NCI-H2196 (cell line): ENCODE measurements around the gene PATL1.

Experiments used
- DNase-seq: peaks from one replicate; lab custom pipeline; 2025; ENCODE audit not compliant: unreplicated experiment; lab: John Stamatoyannopoulos, UW

PATL1 gene

DNA sequence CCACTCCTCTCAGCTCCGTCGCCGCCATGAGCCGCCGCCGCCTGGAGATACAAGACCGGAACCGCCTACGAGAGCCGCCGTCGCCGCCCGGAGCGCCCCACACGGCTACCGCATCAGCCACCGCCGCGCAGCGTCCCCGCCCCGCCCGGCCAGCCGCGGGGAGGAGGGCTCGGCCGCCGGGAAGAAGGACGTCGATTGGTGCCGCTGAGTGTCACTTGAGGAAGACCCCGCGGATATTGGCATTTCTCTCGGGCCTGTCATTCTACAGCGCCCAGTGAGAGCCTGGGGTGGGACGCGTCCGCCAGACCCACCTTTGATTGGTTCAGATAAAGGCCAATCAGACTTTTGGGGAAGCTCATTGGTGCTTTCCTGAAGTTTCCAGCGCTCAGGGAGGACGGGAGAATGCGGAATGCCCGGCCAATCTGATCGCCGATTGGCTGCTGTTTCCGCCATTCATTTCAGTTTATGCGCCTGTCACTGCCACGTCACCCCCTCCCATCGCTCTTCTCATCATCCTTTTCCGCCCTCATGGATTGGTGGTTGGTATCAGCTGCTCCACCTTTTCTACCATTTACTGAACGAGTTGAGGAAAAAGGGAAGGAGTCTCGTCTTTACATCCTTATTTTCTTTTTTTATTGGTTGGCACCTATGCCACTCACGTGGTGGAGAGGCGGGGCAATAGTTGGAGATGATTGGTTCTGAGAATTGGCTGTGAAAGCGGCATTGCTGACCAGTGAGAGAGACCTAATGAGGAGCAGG lies 53.0 kb downstream of the PATL1 start, which contains the start of gene OSBP:
TSS of gene OSBP (minus strand) at position 138 of the 759 bp plus-strand sequence. CDS start at position 28, 110 bp downstream.
- DNase-seq, result peak; percentile 100

- peak; percentile 37 for DNase-seq
These were observed 53.7 kb downstream of the PATL1 start for GRCh38 chr11:59615120-59615636.

- DNase-seq, result no peak
These were observed 54.3 kb downstream of the PATL1 start for GRCh38 chr11:59614277-59615119.

GRCh38 chr11:59611570-59612565 lies 57.0 kb downstream of the PATL1 start:
- peak; percentile 53 for DNase-seq

GRCh38 chr11:59610289-59610688 lies 58.5 kb downstream of the PATL1 start:
- no peak for DNase-seq

DNA sequence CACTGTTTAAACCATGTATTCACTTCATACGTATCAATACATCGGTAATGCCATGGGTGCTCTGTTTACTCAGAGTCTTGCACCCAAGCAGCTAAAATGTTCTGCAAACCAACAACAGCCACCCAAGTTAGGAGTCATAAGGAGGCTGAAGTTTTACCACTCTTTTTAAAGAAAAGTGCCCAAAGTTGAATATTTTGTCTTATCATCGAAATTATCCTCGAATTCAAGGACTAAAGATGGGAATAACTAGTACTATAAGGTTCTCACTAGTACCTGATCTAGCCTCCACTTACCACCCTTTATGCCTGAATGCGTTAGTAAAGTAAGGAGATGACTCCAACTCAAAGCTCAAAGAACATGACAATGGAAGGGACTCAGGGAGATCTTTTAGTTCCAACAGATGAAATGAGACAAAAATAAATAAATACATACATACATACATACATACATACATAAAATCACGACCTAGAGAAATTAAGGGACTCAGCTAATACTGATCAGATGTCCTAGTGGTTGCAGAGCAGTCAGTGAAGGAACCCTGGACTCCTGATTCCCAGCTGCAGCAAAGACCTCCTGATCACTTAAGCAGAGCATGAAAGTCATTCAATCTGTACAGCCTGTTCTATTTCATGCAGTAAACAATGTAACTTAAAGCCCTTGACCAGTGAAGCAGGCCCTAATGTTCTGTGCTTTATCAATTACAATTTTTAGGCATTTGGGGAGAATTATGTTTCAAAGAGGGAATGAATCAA lies 61.0 kb downstream of the PATL1 start:
- no peak for DNase-seq

DNA sequence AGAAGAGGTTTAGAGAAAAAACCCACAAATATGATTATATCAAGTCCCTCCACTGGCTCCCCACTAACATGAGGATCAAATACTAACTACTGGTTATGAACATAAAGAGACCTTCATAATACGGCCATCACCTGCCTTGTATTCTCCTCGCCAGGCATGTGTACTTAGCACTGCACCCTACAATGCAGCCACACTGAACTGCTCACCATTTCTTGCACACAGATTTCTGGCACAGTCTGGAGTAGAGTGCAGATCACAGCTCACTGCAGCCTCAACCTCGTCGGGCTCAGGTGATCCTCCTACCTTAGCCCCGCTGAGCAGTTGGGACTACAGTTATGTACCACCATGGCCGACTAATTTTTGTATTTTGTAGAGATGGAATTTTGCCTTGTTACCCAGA lies 66.4 kb downstream of the PATL1 start:
- DNase-seq, result no peak

DNA sequence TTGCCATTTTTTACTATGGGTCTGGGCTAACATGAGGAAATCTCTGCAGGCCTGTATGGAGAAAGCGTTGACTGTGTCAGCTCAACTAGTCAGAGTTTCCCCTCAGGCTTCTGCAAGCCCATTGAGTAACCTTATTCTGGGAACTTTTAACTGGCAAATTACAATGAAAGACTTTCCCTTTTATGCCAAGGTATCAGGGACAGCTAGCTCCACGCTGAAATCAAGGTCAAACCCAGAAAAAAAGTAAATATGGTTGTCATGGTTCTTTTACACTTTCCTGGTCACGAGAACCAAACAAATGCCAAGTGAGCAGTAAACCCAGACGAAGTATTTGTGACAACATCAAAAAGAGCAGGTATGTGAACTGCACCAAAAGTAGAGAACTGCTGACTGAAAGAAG lies 67.0 kb downstream of the PATL1 start:
- no peak for DNase-seq

DNA sequence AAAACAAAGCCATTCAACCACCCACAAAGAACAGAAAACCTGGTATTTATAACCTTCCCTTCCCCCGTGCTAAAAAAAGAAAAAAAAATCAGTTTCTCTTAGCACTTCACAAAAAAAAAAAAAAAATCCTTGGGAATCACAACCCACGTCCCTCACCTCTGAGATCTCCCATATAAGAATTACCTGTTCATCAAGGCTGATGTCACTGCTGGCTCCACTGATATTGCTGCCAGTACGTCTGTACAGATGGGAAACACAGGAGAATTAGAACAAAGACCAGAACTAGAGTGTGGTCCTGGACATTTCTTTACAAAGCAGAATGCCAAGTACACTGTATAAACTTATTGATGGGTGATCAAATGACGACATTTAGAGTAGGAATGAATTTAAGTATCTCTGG lies 68.2 kb downstream of the PATL1 start:
- no peak for DNase-seq

DNA sequence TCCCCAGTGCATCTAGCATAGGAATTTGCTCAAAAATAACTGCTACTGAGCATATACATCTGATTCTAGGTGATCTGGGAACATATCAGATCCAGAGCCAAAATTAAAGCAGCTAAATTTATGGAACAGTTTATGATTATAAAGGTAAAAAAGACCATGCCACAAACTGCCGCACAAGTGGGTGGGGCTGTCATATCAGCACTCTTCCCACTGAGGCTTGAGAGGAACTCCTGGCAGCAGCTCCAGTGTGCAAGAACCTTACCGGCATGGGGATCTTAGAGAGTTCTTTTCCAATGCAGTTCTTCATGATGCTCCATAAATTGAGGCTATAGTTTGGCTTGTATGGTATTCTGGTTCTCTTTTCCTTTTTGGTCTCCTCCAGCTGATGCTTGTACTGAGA lies 68.6 kb downstream of the PATL1 start:
- no peak for DNase-seq

GRCh38 chr11:59598961-59599360 lies 69.9 kb downstream of the PATL1 start:
- no peak for DNase-seq
